ENCODE measurements around the gene PDE6A.

Gene PDE6A

DNA sequence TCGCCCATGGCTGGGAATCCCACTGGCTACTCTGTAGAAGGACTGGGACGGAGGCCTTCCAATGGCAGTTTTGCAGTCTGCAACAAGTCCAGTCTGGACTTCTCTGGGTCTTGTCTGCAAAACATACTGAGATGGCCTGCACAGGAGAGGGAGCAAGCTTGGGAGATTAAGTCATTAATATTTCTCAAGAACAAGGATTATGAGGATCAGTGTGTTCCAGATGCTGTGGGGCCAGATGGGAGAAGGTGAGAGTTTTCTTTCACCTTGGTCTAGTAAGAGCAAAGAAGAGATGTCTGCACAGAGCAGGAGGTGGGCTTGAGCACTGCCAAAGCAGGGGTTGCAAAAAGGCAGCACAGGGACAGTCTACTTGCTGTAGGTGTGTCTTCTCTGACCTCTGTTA lies at the start of gene PDE6A:
Gene PDE6A, minus strand, starts transcription at position 128 of the 400 bp plus-strand sequence. Its CDS starts 120 bp downstream, at position 8.
- Histone ChIP-seq H3K9me3 (ENCODE audit: insufficient read depth, low read depth, low read length) (no peaks in the 10 kb centered on the region), H3K79me2 (ENCODE audit: insufficient read depth, low read length) (no peaks in the 10 kb centered on the region), H3K36me3 (ENCODE audit: insufficient read depth, low read length) (no peaks in the 10 kb centered on the region), H3K4me1 (ENCODE audit: insufficient read depth, low read length, poor library complexity, severe bottlenecking) (no peaks in the 10 kb centered on the region), H3K9me2 (replicated peaks; ENCODE audit: low read depth, low read length) (no peaks in the 10 kb centered on the region), H3F3A (ENCODE audit: low read depth) (no peaks in the 10 kb centered on the region), H3K4me3 (ENCODE audit: low read length, poor library complexity, severe bottlenecking) (no peak within 1 kb of the TSS), H4K20me1 (ENCODE audit: insufficient read depth, low read length, poor library complexity, severe bottlenecking) (no peaks in the 10 kb centered on the region), H3K4me2 (ENCODE audit: low read depth, low read length, poor library complexity, severe bottlenecking) (no peak within 1 kb of the TSS), H2AFZ (ENCODE audit: low read length) (no peak within 1 kb of the TSS), H3K27me3 (ENCODE audit: insufficient read depth, low read length, poor library complexity, severe bottlenecking) (no peaks in the 10 kb centered on the region), H3K9ac (ENCODE audit: low read depth, low read length, poor library complexity, severe bottlenecking) (no peak within 1 kb of the TSS)
- TF ChIP-seq EZH2phosphoT487 (IDR thresholded peaks at IDR 0.05; ENCODE audit: borderline replicate concordance): no peak
- TF ChIP-seq, protein P1, sequence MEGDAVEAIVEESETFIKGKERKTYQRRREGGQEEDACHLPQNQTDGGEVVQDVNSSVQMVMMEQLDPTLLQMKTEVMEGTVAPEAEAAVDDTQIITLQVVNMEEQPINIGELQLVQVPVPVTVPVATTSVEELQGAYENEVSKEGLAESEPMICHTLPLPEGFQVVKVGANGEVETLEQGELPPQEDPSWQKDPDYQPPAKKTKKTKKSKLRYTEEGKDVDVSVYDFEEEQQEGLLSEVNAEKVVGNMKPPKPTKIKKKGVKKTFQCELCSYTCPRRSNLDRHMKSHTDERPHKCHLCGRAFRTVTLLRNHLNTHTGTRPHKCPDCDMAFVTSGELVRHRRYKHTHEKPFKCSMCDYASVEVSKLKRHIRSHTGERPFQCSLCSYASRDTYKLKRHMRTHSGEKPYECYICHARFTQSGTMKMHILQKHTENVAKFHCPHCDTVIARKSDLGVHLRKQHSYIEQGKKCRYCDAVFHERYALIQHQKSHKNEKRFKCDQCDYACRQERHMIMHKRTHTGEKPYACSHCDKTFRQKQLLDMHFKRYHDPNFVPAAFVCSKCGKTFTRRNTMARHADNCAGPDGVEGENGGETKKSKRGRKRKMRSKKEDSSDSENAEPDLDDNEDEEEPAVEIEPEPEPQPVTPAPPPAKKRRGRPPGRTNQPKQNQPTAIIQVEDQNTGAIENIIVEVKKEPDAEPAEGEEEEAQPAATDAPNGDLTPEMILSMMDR (conservative IDR thresholded peaks at IDR 0.05; ENCODE audit: low read length): no peak

GRCh38 chr5:149993471-149993870 lies 48.9 kb upstream of the PDE6A start:
- Histone ChIP-seq H4K20me1 (ENCODE audit: insufficient read depth, low read length, poor library complexity, severe bottlenecking) (no peaks in the 10 kb centered on the region), H3K36me3 (ENCODE audit: insufficient read depth, low read length) (no peaks in the 10 kb centered on the region), H3K27me3 (ENCODE audit: insufficient read depth, low read length, poor library complexity, severe bottlenecking) (no peaks in the 10 kb centered on the region), H3K4me2 (ENCODE audit: low read depth, low read length, poor library complexity, severe bottlenecking) (no peak overlapping the region), H3K9me3 (ENCODE audit: insufficient read depth, low read depth, low read length) (no peaks in the 10 kb centered on the region), H3K9ac (ENCODE audit: low read depth, low read length, poor library complexity, severe bottlenecking) (no peak overlapping the region), H3F3A (ENCODE audit: low read depth) (no peaks in the 10 kb centered on the region), H2AFZ (ENCODE audit: low read length) (no peak overlapping the region), H3K4me1 (ENCODE audit: insufficient read depth, low read length, poor library complexity, severe bottlenecking) (no peaks in the 10 kb centered on the region), H3K9me2 (replicated peaks; ENCODE audit: low read depth, low read length) (no peaks in the 10 kb centered on the region), H3K79me2 (ENCODE audit: insufficient read depth, low read length) (no peaks in the 10 kb centered on the region), H3K4me3 (ENCODE audit: low read length, poor library complexity, severe bottlenecking) (no peak overlapping the region)
- TF ChIP-seq, protein P1 (conservative IDR thresholded peaks at IDR 0.05; ENCODE audit: low read length): no peak
- no peak for TF ChIP-seq EZH2phosphoT487 (IDR thresholded peaks at IDR 0.05; ENCODE audit: borderline replicate concordance)

DNA sequence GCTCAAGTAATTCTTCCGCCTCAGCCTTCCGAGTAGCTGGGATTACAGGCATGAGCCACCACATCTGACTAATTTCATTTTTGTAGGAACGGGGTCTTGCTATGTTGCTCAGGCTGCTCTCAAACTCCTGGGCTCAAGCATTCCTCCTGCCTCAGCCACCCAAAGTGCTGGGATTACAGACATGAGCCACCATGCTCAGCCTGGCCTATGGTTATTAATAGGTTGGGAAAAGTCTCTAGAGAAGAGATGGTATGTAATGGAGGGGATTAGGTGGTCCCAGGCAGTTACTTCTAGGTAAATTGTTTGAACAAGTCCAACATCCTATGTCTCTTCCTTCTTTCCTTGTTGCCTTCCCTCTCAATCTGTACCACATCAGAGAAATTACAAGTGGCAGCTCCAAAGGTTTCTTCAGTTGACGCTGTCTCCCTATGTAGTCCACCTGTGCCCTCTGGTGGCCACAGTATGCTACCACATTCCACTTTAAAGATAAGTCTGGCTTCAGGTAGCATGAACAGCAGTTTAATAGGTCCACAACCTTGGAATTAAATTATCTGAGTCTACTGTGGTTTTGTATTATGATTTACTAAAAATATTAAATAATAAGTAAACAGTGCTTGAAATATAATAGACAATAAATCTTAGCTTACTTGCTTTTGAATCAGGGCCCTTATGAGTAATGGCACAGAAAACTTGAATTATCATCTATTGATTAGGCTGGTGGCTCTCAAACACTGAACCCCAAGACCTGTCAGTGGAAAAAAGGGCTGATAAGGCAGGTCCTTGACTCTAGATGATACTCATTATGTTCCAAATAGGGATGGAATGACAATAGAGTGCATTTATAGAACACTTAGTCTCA lies 46.2 kb upstream of the PDE6A start:
- H3K9me2 ChIP-seq (replicated peaks; ENCODE audit: low read depth, low read length): no peaks in the 10 kb centered on the region
- no peaks in the 10 kb centered on the region for H4K20me1 ChIP-seq (ENCODE audit: insufficient read depth, low read length, poor library complexity, severe bottlenecking)
- H3K9me3 ChIP-seq (ENCODE audit: insufficient read depth, low read depth, low read length): no peaks in the 10 kb centered on the region
- no peak overlapping the region for H3K4me2 ChIP-seq (ENCODE audit: low read depth, low read length, poor library complexity, severe bottlenecking)
- H3F3A ChIP-seq (ENCODE audit: low read depth): no peaks in the 10 kb centered on the region
- H3K27me3 ChIP-seq (ENCODE audit: insufficient read depth, low read length, poor library complexity, severe bottlenecking): no peaks in the 10 kb centered on the region
- no peak overlapping the region for H3K4me3 ChIP-seq (ENCODE audit: low read length, poor library complexity, severe bottlenecking)
- H3K9ac ChIP-seq (ENCODE audit: low read depth, low read length, poor library complexity, severe bottlenecking): no peak overlapping the region
- H2AFZ ChIP-seq (ENCODE audit: low read length): no peak overlapping the region
- no peaks in the 10 kb centered on the region for H3K36me3 ChIP-seq (ENCODE audit: insufficient read depth, low read length)
- no peak for TF ChIP-seq EZH2phosphoT487 (IDR thresholded peaks at IDR 0.05; ENCODE audit: borderline replicate concordance)
- TF ChIP-seq, protein P1 (conservative IDR thresholded peaks at IDR 0.05; ENCODE audit: low read length): peak; percentile 93
- no peaks in the 10 kb centered on the region for H3K79me2 ChIP-seq (ENCODE audit: insufficient read depth, low read length)
- H3K4me1 ChIP-seq (ENCODE audit: insufficient read depth, low read length, poor library complexity, severe bottlenecking): no peaks in the 10 kb centered on the region

All from Loucy (cell line).